Measurements from ENCODE around the gene ELL.
A peak's percentile ranks its signal among the peaks of the same experiment; 100 is the strongest.

The ELL gene

GRCh38 chr19:18401580-18402112, 120.2 kb downstream of the ELL start:
- no peaks in the 10 kb centered on the region; the same call in 1 of the 2 replicates for H3K27me3 ChIP-seq
- DNase-seq, result no peak
- TF ChIP-seq CTCF (IDR thresholded peaks at IDR 0.05; ENCODE audit: low read depth, low read length), result no peak
- H3K4me3 ChIP-seq (ENCODE audit: low read depth, low read length), result no peak overlapping the region
- H3K4me1 ChIP-seq, result no peaks in the 10 kb centered on the region
- no peaks in the 10 kb centered on the region for H3K36me3 ChIP-seq
- H3K9me3 ChIP-seq, result no peaks in the 10 kb centered on the region

- no peaks in the 10 kb centered on the region; the same call in 1 of the 2 replicates for H3K27me3 ChIP-seq
- H3K4me3 ChIP-seq (ENCODE audit: low read depth, low read length), result no peak overlapping the region
- H3K36me3 ChIP-seq, result no peaks in the 10 kb centered on the region
- no peak for TF ChIP-seq CTCF (IDR thresholded peaks at IDR 0.05; ENCODE audit: low read depth, low read length)
- no peaks in the 10 kb centered on the region for H3K9me3 ChIP-seq
- no peaks in the 10 kb centered on the region for H3K4me1 ChIP-seq
- DNase-seq, result no peak
These were observed 122.9 kb downstream of the ELL start for GRCh38 chr19:18399008-18399407.

- peak; percentile 58 for DNase-seq
- Histone ChIP-seq H3K27me3 (no peaks in the 10 kb centered on the region; the same call in 1 of the 2 replicates), H3K9me3 (no peaks in the 10 kb centered on the region), H3K4me1 (no peaks in the 10 kb centered on the region), H3K4me3 (ENCODE audit: low read depth, low read length) (no peak within 1 kb of the TSS), H3K36me3 (no peaks in the 10 kb centered on the region)
- TF ChIP-seq CTCF (IDR thresholded peaks at IDR 0.05; ENCODE audit: low read depth, low read length), result no peak
These were observed 124.3 kb downstream of the ELL start, which contains the start of gene LRRC25 for GRCh38 chr19:18397242-18398202. Gene LRRC25, minus strand, starts transcription at chr19:18397622. Its CDS starts 659 bp downstream, at chr19:18396963.

GRCh38 chr19:18396471-18397241, 125.2 kb downstream of the ELL start:
- Histone ChIP-seq H3K27me3 (no peaks in the 10 kb centered on the region; the same call in 1 of the 2 replicates), H3K36me3 (no peaks in the 10 kb centered on the region), H3K9me3 (no peaks in the 10 kb centered on the region), H3K4me1 (no peaks in the 10 kb centered on the region), H3K4me3 (ENCODE audit: low read depth, low read length) (no peak overlapping the region)
- no peak for TF ChIP-seq CTCF (IDR thresholded peaks at IDR 0.05; ENCODE audit: low read depth, low read length)
- DNase-seq, result no peak

- Histone ChIP-seq H3K36me3 (no peaks in the 10 kb centered on the region), H3K27me3 (no peaks in the 10 kb centered on the region; the same call in 1 of the 2 replicates), H3K4me1 (no peaks in the 10 kb centered on the region), H3K4me3 (ENCODE audit: low read depth, low read length) (no peak overlapping the region), H3K9me3 (no peaks in the 10 kb centered on the region)
- TF ChIP-seq CTCF (IDR thresholded peaks at IDR 0.05; ENCODE audit: low read depth, low read length), result no peak
- DNase-seq, result no peak
These were observed 128.0 kb downstream of the ELL start for GRCh38 chr19:18393836-18394235.
